HL-60/S4 treated with retinoic acid at 250 ng/mL for 4 days and 3 days (cell line): ENCODE measurements around the gene LYSMD1.

ENCODE experiments used
- in situ Hi-C: fragments of 300-500 bp; cut with MboI; formaldehyde crosslinking; loops from 2 replicates; pipeline ENCODE4 v1.7.0; 2022; ENCODE audit warnings: low sequenced_read_pairs

LYSMD1 gene

GRCh38 chr1:151142411-151143056 is 23.2 kb downstream of the LYSMD1 start:
- in situ Hi-C loops: no loop called here

GRCh38 chr1:151137789-151138188 is 27.9 kb downstream of the LYSMD1 start:
- in situ Hi-C loops: no loop called here

DNA sequence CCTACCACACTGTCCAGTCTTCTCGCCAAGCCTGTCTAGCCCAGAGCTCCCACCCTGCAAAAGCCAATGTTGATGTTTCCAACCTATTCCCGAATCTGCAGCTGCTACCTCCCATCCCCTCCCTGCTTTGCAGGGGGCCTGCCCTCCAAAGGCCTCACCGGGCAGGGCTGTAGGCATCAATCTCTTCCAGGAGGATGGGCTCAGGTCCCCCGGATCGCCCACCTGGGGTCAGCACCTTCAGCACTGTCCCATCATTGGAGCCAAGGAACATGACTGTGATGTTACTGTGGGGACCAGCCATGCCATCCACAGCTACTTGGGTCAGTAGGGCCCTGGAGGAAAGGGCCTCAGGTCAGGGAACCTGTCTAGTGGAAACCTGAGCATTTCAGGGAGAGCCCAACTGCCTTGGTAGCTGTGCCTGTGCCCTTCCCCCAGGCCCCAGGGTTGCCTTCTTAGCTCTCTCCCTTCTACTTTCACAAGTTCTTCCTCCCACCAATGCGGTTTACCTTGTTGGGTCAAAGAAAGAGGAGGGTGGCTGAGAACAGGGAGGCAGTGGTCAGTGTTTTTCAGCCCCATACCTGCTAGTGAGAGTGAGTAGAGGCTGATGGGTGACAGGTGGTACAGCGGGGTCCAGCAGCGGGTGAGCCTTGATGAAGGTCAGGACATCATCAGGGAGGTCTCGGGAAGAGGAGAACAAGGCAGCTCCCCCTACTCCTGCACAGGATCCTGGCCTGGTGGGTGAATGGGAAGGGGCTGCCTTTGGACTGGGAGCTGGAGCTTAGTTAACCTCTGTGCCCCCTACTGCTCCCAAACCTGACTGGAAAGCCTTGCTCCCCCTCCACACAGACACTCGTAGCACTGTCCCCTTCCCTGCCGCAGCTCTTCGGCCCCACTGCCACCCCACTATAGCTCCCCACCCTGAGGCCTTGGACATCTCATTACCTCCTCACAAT is 30.0 kb downstream of the LYSMD1 start:
- in situ Hi-C loops: no loop called here

- in situ Hi-C loops: no loop called here
Measured at GRCh38 chr1:151134991-151135390, 30.7 kb downstream of the LYSMD1 start.

DNA sequence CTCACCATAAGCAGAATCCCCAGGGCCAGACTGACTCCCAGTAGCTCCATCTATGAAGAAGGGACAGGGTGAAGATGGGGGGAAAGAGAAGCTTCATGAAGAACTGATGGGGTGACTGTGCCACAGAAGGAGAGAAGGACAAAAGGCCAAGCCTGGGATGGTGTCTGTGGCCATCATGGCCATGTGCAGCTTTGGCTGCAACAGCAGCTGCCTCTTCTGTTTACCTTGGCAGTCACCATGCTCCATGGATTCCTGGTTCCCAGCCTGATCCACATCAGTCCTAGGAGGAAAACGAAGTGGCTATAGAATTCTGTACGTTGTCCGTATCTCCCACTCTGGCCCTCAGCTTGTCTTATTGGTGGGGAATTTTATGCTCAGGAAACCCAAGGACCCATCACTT is 31.3 kb downstream of the LYSMD1 start:
- in situ Hi-C loops: no loop called here

DNA sequence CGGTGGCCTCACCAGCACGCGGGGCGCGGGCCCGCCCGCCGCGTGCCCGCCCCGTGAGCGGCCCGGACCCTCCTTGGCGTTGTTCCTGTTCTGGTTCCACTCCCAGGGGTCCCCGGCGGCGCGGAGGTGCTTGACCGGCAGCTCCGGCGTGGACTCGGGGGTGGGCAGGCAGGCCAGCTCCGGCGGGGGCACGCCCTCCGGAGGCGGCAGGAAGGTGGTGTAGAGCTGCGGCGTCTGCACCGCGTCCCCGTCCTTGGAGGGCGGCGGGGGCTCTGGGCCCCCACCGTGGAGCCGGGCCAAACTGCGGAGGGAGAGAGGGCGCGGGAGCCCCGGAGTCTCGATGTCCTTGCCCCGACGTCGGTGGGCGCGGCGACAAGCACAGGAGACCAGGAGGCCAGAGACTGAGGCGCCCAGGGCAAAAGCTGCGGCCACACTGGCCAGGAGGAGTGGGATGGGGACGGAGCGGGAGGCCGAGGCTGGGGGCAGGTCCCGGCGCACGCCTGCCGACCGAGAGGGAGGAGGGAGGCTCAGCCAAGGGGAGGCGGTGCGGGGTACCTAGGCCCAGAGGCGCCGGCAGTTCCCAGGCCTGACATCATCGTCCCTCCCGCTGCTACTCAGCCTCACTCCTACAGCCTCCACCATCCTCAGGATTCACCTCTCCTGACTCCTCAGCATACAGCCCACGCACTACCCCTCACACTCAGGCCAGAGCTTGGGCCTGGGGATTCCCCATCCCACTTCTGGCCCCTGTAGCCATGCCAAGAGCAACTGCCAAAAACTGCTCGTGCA is 32.5 kb downstream of the LYSMD1 start:
- in situ Hi-C loops: no loop called here

- in situ Hi-C loops: no loop called here
Measured at GRCh38 chr1:151132335-151133017, 33.2 kb downstream of the LYSMD1 start.

DNA sequence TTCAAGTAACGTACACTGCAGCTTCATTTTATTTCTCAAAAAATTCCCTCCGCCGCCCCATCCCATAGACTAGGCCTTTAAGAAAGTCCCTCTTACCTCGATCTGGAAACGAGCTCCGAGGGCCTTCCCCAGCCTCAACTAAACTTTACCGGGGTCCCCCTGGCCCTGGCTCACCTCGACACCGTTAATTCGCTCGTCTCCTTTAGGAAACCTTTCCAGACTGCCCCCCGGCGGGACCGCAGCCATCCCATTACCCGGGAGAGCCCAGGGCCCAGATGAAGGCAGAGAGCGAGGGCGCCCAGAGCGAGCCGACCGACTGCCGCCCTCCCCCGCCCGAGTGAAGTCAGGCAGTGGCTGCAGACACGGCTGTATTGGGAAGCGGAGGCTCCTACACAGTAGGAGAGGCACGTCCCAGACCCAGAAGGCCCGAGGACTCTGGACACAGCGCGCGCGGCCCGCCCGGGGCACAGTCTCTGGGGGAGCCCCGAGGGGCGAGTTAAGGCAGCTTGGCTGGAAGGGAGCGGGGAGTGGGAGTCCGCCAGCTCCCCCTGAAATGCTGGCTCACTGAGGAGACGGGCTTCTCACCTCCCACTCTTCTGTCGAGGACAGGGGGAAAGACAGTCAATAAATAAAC is 33.9 kb downstream of the LYSMD1 start:
- in situ Hi-C loops: no loop called here

DNA sequence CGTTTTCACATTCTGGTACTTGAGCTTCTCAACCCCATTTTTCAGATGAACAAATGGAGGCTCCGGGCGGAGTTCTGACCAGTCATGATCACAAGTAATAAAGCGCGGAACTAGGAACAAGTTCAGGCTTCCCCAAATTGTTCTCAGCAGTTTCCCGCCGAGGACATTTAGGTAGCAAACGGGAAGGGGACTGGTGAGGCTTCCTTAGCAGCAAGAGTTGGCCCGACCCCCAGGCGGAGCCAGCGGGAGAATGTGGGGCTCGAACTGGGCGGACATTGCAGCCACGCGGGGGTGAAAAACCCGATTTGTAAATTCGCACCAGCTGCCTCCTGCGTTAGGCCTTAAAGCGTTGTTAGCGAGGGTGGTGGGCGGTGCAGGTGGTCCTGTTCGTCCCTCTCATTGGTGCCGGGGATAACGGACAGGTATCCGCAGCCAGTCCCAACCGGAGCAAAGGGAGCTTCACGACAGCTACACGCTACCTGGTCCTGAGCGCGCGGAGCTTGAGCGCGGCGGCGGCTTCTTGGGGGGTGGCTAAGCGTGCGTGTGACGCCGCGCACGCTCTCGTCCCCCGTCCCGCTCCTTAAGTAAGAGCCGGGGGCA is 34.6 kb downstream of the LYSMD1 start:
- in situ Hi-C loops: no loop called here

GRCh38 chr1:151128800-151129199 is 36.9 kb downstream of the LYSMD1 start:
- in situ Hi-C loops: no loop called here

GRCh38 chr1:151124763-151125403 is 40.8 kb downstream of the LYSMD1 start:
- in situ Hi-C loops: no loop called here

DNA sequence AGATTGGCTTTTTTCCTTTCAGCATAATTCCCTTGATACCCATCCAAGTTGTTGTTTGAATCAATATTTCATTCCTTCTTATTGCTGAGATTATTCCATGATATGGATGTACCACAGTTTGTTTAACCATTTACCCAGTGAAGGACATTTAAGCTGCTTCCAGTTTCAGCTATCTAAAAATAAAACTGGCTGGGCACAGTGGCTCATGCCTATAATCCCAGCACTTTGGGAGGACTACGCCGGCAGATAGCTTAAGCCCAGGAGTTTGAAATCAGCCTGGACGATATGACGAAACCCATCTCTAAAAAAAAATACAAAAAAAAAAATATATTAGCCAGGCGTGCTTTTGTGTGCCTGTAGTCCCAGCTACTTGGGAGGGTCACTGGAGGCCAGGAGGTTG is 51.8 kb downstream of the LYSMD1 start:
- in situ Hi-C loops: no loop called here
